A673 (cell line): Measurements from ENCODE around the gene CMTM1. TPM values are rescaled to one million over a fixed set of nuclear protein-coding genes. Genes with fewer than 3 reads are reported as not detected.

Experiments used
- BruUV-seq: library from RNA; stranded (reverse); fragments of 400-500 nt; replicated peaks from 2 replicates; lab custom pipeline; 2021; lab: Mats Ljungman, UMichigan
- CTCF ChIA-PET: fragments of 300-600 bp; sonication (Branson Sonifier 250); formaldehyde crosslinking; loops from one replicate; lab custom pipeline; 2022; ENCODE audit warnings: antibody characterized with exemption; lab: Charles Lee
- POLR2A ChIA-PET: fragments of 300-600 bp; sonication (Branson Sonifier 250); formaldehyde crosslinking; loops from one replicate; lab custom pipeline; 2022; ENCODE audit warnings: antibody characterized with exemption; ENCODE audit not compliant: low non-redundant PET; lab: Charles Lee
- DNase-seq: peaks from one replicate; pipeline ENCODE4 v3.0.0-alpha.2; 2015; ENCODE audit warnings: low spot score
- H3K27ac ChIP-seq: fragments of 200-600 bp; sonication (generic); 2 replicates; pipeline ENCODE4 v1.5.1; 2016; ENCODE audit warnings: mixed run types, low read depth, mild to moderate bottlenecking, mixed read lengths, antibody characterized with exemption, low read length; ENCODE audit not compliant: poor library complexity, severe bottlenecking
- H3K27me3 ChIP-seq: fragments of 200-600 bp; sonication (generic); replicated peaks from 2 replicates; pipeline ENCODE4 v1.6.1; 2017; ENCODE audit warnings: mixed run types, low read depth, mild to moderate bottlenecking, mixed read lengths, antibody characterized with exemption, low read length; ENCODE audit not compliant: insufficient read depth, poor library complexity
- H3K36me3 ChIP-seq: fragments of 200-600 bp; sonication (generic); 2 replicates; pipeline ENCODE4 v1.6.1; 2016; ENCODE audit warnings: mixed run types, mild to moderate bottlenecking, mixed read lengths, antibody characterized with exemption, low read length; ENCODE audit not compliant: insufficient read depth, poor library complexity, severe bottlenecking
- H3K4me1 ChIP-seq: fragments of 200-600 bp; sonication (generic); 2 replicates; pipeline ENCODE4 v1.6.1; 2017; ENCODE audit warnings: mixed run types, mild to moderate bottlenecking, mixed read lengths, antibody characterized with exemption, low read length; ENCODE audit not compliant: insufficient read depth, poor library complexity, severe bottlenecking
- H3K4me3 ChIP-seq: fragments of 200-600 bp; sonication (generic); 2 replicates; pipeline ENCODE4 v1.5.1; 2016; ENCODE audit warnings: low read depth, mixed run types, mild to moderate bottlenecking, mixed read lengths, low read length; ENCODE audit not compliant: poor library complexity, severe bottlenecking
- H3K9me3 ChIP-seq: fragments of 200-600 bp; sonication (generic); 2 replicates; pipeline ENCODE4 v1.6.1; 2016; ENCODE audit warnings: mixed run types, low read depth, mild to moderate bottlenecking, mixed read lengths, antibody characterized with exemption, low read length; ENCODE audit not compliant: poor library complexity, severe bottlenecking
- EZH2 ChIP-seq: fragments of 200-600 bp; sonication (generic); IDR thresholded peaks from 2 replicates; pipeline ENCODE4 v1.6.1; 2017; ENCODE audit warnings: borderline replicate concordance, low read depth, mild to moderate bottlenecking, mixed read lengths, antibody characterized with exemption, low read length; ENCODE audit not compliant: poor library complexity, severe bottlenecking
- intact Hi-C: fragments of 100-400 bp; cut with micrococcal nuclease; formaldehyde crosslinking; loops from one replicate; pipeline ENCODE4 v1.10.0; 2022; ENCODE audit not compliant: unreplicated experiment
- total RNA-seq: library from RNA; stranded (reverse); gene quantifications from 2 replicates; pipeline ENCODE4 v1.2.3, GENCODE V29; 2021
- TF ChIP-seq, protein P1 (sequence below): fragments of 300-800, 200-600 bp; sonication (generic); conservative IDR thresholded peaks from 2 replicates; pipeline ENCODE4 v1.5.1; 2017; ENCODE audit warnings: low read depth, mild to moderate bottlenecking, antibody characterized with exemption, low read length, moderate library complexity, mixed read lengths

The CMTM1 gene
- total RNA-seq, 1 experiment from 2014 or later = 7.1 TPM

DNA sequence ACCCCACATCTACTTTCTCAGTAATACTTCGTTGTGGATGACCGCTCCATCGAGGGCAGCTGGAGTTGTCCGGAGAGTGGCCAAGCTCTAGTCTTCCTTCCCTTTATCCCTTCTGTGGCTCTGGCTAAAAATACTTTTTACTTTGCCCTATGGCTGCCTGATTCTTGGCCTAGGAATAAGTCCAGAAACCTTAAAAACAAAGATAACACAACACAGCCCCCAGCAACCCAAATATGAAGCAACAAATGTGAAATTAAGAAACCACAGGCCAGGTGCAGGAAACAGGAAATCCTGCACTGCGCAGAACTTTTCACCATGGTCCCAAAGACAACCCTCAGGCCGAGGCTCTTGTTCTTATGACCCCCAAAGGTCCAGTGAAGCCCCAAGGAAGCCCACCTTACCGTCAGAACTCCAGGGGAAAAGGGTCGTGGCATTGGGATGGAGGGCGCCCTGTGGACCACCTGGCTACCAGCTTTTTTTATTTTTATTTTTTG, 42.3 kb upstream of the CMTM1 start:
- BruUV-seq = no TSS peak
- H3K9me3 ChIP-seq = no peaks in the 10 kb centered on the region
- intact Hi-C loops = no loop called here
- POLR2A ChIA-PET = no interaction called here
- no peaks in the 10 kb centered on the region for H3K27me3 ChIP-seq
- no peak overlapping the region for H3K4me3 ChIP-seq
- no peak for TF ChIP-seq EZH2
- TF ChIP-seq, protein P1, sequence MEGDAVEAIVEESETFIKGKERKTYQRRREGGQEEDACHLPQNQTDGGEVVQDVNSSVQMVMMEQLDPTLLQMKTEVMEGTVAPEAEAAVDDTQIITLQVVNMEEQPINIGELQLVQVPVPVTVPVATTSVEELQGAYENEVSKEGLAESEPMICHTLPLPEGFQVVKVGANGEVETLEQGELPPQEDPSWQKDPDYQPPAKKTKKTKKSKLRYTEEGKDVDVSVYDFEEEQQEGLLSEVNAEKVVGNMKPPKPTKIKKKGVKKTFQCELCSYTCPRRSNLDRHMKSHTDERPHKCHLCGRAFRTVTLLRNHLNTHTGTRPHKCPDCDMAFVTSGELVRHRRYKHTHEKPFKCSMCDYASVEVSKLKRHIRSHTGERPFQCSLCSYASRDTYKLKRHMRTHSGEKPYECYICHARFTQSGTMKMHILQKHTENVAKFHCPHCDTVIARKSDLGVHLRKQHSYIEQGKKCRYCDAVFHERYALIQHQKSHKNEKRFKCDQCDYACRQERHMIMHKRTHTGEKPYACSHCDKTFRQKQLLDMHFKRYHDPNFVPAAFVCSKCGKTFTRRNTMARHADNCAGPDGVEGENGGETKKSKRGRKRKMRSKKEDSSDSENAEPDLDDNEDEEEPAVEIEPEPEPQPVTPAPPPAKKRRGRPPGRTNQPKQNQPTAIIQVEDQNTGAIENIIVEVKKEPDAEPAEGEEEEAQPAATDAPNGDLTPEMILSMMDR = no peak
- CTCF ChIA-PET = no interaction called here
- no peak overlapping the region for H3K27ac ChIP-seq
- no peak for DNase-seq
- H3K4me1 ChIP-seq = no peaks in the 10 kb centered on the region
- H3K36me3 ChIP-seq = no peaks in the 10 kb centered on the region

DNA sequence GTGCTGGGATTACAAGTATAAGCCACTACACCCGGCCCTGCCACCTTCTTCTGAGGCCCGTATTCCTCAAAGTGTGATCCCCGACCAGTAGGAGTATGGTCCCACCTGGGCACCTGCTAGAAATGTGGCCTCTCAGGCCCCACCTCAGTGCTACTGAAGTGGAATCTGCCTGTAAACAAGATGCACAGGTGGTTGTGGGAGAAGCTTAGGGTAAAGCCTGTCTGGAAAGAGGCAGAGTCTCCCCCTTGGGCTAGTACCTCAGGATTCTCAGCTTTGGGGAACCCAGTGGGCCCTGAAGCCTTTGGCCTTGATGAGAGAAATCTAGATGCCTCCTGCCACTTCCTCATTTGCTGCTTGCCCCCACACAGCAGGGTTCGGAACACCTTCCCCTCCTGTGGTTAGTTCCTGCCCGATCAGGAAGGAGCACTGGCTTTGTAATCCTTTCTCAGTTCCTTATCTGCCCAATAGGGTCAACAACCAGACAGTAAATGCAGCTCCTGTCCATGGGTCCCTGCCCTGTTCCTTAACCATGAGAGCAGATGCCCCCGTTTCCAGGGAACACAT, 41.6 kb upstream of the CMTM1 start:
- intact Hi-C loops = no loop called here
- TF ChIP-seq, protein P1 = no peak
- Histone ChIP-seq H3K4me3 (no peak overlapping the region), H3K36me3 (no peaks in the 10 kb centered on the region), H3K4me1 (no peaks in the 10 kb centered on the region), H3K27ac (no peak overlapping the region), H3K9me3 (no peaks in the 10 kb centered on the region), H3K27me3 (no peaks in the 10 kb centered on the region)
- CTCF ChIA-PET = interaction anchor here (0.6 kb wide), 1 partner anchor 13 kb away, joined by 3 read pairs; no protein-coding TSS in a partner anchor
- BruUV-seq = no TSS peak
- POLR2A ChIA-PET = no interaction called here
- DNase-seq = no peak

DNA sequence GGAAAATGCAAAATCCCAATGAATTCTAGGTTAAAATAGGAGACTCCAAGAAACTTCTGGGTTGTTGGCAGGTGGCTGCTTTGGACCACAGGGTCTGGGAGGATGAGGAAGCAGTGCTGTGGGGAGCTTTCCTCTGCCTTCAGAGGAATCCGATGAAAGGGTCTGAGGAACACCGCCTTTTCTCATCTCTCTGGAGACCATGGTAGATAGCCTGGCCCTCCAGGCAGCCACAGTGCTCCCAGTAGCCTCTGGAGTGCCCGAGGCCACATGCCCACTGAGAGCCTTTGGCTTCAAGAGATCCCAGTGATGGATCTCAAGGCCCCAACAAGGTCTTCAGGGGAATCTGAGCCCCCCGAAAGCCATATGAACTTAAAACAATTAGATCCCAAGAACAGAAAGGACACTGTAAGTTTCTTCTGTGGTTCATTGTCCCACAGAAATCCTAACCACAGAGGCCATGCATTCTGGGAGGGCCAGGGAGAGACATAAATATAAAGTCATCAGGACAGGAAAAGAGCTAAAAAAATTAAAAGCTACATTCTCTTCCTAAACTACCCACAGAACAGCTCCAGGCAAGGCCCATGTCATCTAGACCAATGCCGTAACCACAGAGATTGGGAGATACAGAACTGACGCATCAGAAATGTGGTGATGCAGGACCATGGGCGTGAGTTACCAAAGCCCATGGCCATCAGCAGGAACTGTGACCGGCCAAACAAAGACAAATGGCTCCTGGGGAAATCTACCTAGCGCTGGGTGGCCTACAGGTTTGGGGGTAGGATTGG, 40.7 kb upstream of the CMTM1 start:
- CTCF ChIA-PET = no interaction called here
- POLR2A ChIA-PET = no interaction called here
- no peaks in the 10 kb centered on the region for H3K4me1 ChIP-seq
- intact Hi-C loops = no loop called here
- no peak for DNase-seq
- H3K4me3 ChIP-seq = no peak overlapping the region
- BruUV-seq = no TSS peak
- no peaks in the 10 kb centered on the region for H3K27me3 ChIP-seq
- no peak overlapping the region for H3K27ac ChIP-seq
- TF ChIP-seq, protein P1 = no peak
- H3K9me3 ChIP-seq = no peaks in the 10 kb centered on the region
- no peaks in the 10 kb centered on the region for H3K36me3 ChIP-seq
